NCI-H1105 (cell line): ENCODE data around the gene SELENOH.

ENCODE experiments used
- DNase-seq: peaks from one replicate; lab custom pipeline; 2025; lab: John Stamatoyannopoulos, UW

Gene SELENOH

GRCh38 chr11:57781529-57781943 is 40.2 kb downstream of the SELENOH start:
- DNase-seq, result no peak

- no peak for DNase-seq
Measured at GRCh38 chr11:57785072-57785471, 43.8 kb downstream of the SELENOH start.

DNA sequence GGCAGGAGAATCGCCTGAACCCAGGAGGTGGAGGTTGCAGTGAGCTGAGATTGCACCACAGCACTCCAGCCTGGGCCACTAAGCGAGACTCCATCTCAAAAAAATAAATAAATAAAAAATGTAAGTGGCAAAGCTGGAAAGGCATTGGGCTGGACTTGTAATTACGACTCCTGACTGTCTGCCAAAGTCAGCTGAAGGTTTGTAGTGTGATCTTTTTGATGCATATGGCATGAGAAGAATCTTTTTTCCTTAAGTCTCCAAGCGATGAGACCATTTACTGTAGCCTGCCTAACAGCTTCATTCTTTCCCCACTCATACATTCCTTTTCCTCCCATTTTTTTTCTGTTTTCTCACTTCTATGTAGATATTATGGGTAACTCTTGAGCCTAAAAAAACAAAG is 45.1 kb downstream of the SELENOH start:
- no peak for DNase-seq

GRCh38 chr11:57787006-57787604 is 45.8 kb downstream of the SELENOH start:
- DNase-seq, result no peak

- DNase-seq, result no peak
Measured at GRCh38 chr11:57787920-57788702, 46.8 kb downstream of the SELENOH start.

DNA sequence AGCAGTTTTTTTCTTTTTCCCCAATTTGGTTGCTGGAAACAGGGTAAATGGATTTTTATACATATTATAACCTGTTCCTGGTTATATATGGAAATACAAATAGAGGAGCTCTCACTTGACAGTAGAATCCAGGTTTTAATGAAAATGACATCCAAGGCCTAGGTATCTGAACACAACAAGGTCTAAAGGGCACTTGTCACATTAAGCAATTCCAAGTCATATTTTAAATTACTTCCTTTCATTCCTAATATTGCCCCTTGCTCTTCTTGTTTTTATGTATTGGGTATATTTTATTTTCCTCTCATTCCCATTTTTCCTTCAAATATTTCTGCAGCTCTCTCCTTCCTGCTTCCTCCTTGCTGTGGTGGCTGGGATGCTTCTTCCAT is 47.4 kb downstream of the SELENOH start:
- no peak for DNase-seq

- no peak for DNase-seq
Measured at GRCh38 chr11:57791321-57792059, 50.2 kb downstream of the SELENOH start.

DNA sequence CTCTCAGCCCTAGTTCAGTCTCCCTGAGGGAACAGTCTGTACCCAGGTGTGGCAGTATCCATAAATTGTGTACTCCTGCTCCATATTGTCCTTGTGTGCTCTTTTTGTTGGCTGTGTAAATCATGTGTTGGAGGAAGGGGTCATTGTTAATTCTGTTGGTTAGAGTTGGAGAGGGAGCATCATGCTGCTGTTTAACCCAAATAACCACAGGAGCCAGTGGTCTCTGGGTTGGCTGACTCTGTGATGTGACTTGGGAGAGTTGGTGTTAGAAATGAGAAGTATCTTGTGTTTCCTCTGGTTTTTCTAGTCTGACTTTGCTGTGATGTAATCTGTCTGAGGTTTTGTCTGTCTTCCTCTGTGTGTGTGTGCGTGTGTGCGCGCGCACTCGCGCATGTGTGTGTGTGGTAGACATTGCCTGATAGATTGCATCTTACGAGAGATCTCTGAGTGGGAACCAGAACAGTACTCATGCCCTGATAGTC is 50.8 kb downstream of the SELENOH start:
- DNase-seq, result no peak

DNA sequence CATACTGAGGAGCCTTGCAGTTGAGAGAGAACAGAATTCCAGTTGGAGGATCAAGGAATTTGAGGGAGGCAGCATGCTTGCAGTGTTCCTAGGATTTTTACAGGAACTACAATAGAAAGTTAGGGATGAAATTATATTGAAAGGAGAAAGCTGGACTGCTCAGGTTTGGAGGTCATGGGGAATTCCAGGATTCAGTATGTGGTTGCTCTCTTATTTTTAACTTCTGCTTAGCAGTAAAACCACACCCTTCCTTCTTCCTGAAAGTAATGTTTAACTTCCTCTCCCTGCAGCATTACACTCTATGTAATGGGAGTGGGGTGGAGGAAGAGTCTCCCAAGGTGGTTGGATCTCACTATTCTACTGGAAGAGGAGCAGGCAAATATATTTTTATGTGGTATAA is 51.6 kb downstream of the SELENOH start:
- DNase-seq, result no peak
